ENCODE data around the gene MLLT3.

DNA sequence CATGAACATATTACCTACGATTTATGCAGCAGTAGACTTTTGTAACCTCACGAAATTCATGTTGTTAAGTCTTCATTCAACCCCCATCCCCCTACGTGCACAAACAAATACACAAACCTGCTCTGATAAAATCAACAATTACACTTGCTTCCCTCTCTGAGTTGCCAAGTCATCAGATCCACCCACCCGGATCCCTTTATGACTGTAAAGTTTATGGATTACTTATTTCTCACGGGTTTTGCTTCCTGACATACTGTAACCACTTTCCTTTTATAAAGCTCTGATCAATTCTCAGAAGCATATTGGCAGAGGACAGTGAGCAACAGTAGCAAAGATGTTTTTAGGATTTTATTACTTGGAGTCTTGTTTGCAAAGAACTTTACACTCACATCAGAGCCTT lies 70.5 kb downstream of the MLLT3 start:
- no peak for TF ChIP-seq CTCF (IDR thresholded peaks at IDR 0.05)
- TF ChIP-seq POLR2A (IDR thresholded peaks at IDR 0.05) = no peak

All from thyroid gland (tissue), 4 donors.